ENCODE data around the gene ATP1B1.

ATP1B1 gene

GRCh38 chr1:169106095-169106920 lies at the start of gene ATP1B1:
Gene ATP1B1 (plus strand): TSS chr1:169106690. CDS start chr1:169106830, 140 bp downstream.
- DNase-seq, result no peak

- DNase-seq, result no peak
Measured at GRCh38 chr1:169059421-169059820, 47.1 kb upstream of the ATP1B1 start.

- no peak for DNase-seq
Measured at GRCh38 chr1:169060043-169060722, 46.3 kb upstream of the ATP1B1 start.

- DNase-seq, result no peak
Measured at GRCh38 chr1:169060919-169061639, 45.4 kb upstream of the ATP1B1 start.

- DNase-seq, result no peak
Measured at GRCh38 chr1:169062152-169062551, 44.3 kb upstream of the ATP1B1 start.

- no peak for DNase-seq
Measured at GRCh38 chr1:169064103-169064502, 42.4 kb upstream of the ATP1B1 start.

GRCh38 chr1:169070547-169070946 lies 35.9 kb upstream of the ATP1B1 start:
- no peak for DNase-seq

GRCh38 chr1:169070958-169071357 lies 35.5 kb upstream of the ATP1B1 start:
- no peak for DNase-seq

GRCh38 chr1:169072945-169073725 lies 33.4 kb upstream of the ATP1B1 start:
- no peak for DNase-seq

- no peak for DNase-seq
Measured at GRCh38 chr1:169078163-169078883, 28.2 kb upstream of the ATP1B1 start.

- no peak for DNase-seq
Measured at GRCh38 chr1:169081503-169082123, 24.9 kb upstream of the ATP1B1 start.

- DNase-seq, result no peak
Measured at GRCh38 chr1:169085911-169086310, 20.6 kb upstream of the ATP1B1 start.

GRCh38 chr1:169086603-169087455 lies 19.7 kb upstream of the ATP1B1 start:
- no peak for DNase-seq

GRCh38 chr1:169087876-169088275 lies 18.6 kb upstream of the ATP1B1 start:
- DNase-seq, result no peak

GRCh38 chr1:169089776-169090175 lies 16.7 kb upstream of the ATP1B1 start:
- DNase-seq, result no peak

GRCh38 chr1:169090308-169090899 lies 16.1 kb upstream of the ATP1B1 start:
- no peak for DNase-seq

GRCh38 chr1:169090900-169091311 lies 15.6 kb upstream of the ATP1B1 start:
- DNase-seq, result no peak

- no peak for DNase-seq
Measured at GRCh38 chr1:169091480-169091941, 15.0 kb upstream of the ATP1B1 start.

GRCh38 chr1:169092399-169092798 lies 14.1 kb upstream of the ATP1B1 start:
- no peak for DNase-seq
